GM23338 (cell line): Measurements from ENCODE around the gene PIPOX. TPM values are rescaled to one million over a fixed set of nuclear protein-coding genes. Genes with fewer than 3 reads are reported as not detected.

Source experiments
- ATAC-seq: fragments of 200-7000 bp; cut with Tn5 transposase; 3 replicates; pipeline ENCODE4 v1.9.1; 2020
- DNase-seq: peaks from one replicate; pipeline ENCODE4 v3.0.0-alpha.2; 2015; ENCODE audit warnings: low spot score
- H2AFZ ChIP-seq: fragments of 200-600 bp; sonication (generic); 2 replicates; pipeline ENCODE4 v1.8.0; 2016; ENCODE audit warnings: antibody characterized with exemption, mild to moderate bottlenecking, moderate library complexity
- H3F3A ChIP-seq: fragments of 200-600 bp; sonication (generic); replicated peaks from 2 replicates; pipeline ENCODE4 v1.8.0; 2017; ENCODE audit warnings: antibody characterized with exemption, mixed run types, low read depth
- H3K27ac ChIP-seq: fragments of 200-600 bp; sonication (generic); 2 replicates; pipeline ENCODE4 v1.6.1; 2016; ENCODE audit warnings: low read depth
- H3K27me3 ChIP-seq: fragments of 200-600 bp; sonication (generic); 2 replicates; pipeline ENCODE4 v1.8.0; 2016; ENCODE audit warnings: mild to moderate bottlenecking, mixed run types, moderate library complexity; ENCODE audit not compliant: insufficient read depth
- H3K36me3 ChIP-seq: fragments of 200-600 bp; sonication (generic); 2 replicates; pipeline ENCODE4 v1.8.0; 2016; ENCODE audit warnings: mild to moderate bottlenecking; ENCODE audit not compliant: insufficient read depth
- H3K4me1 ChIP-seq: fragments of 200-600 bp; sonication (generic); 2 replicates; pipeline ENCODE4 v1.8.0; 2016; ENCODE audit warnings: mild to moderate bottlenecking, moderate library complexity; ENCODE audit not compliant: insufficient read depth
- H3K4me2 ChIP-seq: fragments of 200-600 bp; sonication (generic); 2 replicates; pipeline ENCODE4 v1.7.1; 2017; ENCODE audit warnings: mixed run types
- H3K4me3 ChIP-seq: fragments of 200-600 bp; sonication (generic); 2 replicates; pipeline ENCODE4 v1.6.1; 2016; ENCODE audit warnings: mixed run types
- H3K79me2 ChIP-seq: fragments of 200-600 bp; sonication (generic); replicated peaks from 2 replicates; pipeline ENCODE4 v1.8.0; 2017; ENCODE audit warnings: mild to moderate bottlenecking; ENCODE audit not compliant: insufficient read depth
- H3K9me2 ChIP-seq: fragments of 200-600 bp; sonication (generic); 2 replicates; pipeline ENCODE4 v1.8.0; 2017; ENCODE audit not compliant: insufficient read depth
- H4K20me1 ChIP-seq: fragments of 200-600 bp; sonication (generic); replicated peaks from 2 replicates; pipeline ENCODE4 v1.8.0; 2017; ENCODE audit warnings: mild to moderate bottlenecking; ENCODE audit not compliant: insufficient read depth
- H3K27ac Mint-ChIP-seq: 2 replicates; pipeline ENCODE4 v1.8.0; 2020; ENCODE audit warnings: inconsistent platforms, mild to moderate bottlenecking, moderate library complexity, mixed read lengths
- H3K27me3 Mint-ChIP-seq: 3 replicates; pipeline ENCODE4 v1.8.0; 2022; ENCODE audit warnings: low read depth, mild to moderate bottlenecking, moderate library complexity, mixed read lengths, inconsistent platforms; ENCODE audit not compliant: insufficient read depth, poor library complexity
- H3K36me3 Mint-ChIP-seq: 3 replicates; pipeline ENCODE4 v1.8.0; 2021; ENCODE audit warnings: low read depth, mild to moderate bottlenecking, inconsistent platforms, moderate library complexity, mixed read lengths
- H3K4me1 Mint-ChIP-seq: 3 replicates; pipeline ENCODE4 v1.8.0; 2020; ENCODE audit warnings: mild to moderate bottlenecking, inconsistent platforms, mixed read lengths
- H3K4me3 Mint-ChIP-seq: 3 replicates; pipeline ENCODE4 v1.8.0; 2021; ENCODE audit warnings: moderate library complexity, mild to moderate bottlenecking, inconsistent platforms, mixed read lengths
- H3K9me3 Mint-ChIP-seq: 3 replicates; pipeline ENCODE4 v1.8.0; 2020; ENCODE audit warnings: moderate library complexity, mild to moderate bottlenecking, inconsistent platforms, mixed read lengths
- CREB1 ChIP-seq: fragments of 250-450 bp; sonication (Bioruptor Pico); IDR thresholded peaks from 2 replicates; pipeline ENCODE4 v1.5.0; 2020; ENCODE audit warnings: low read depth, mild to moderate bottlenecking, moderate library complexity
- CTCF ChIP-seq, 2 experiments: fragments of 200-600 bp in 1 of 2; sonication (generic) in 1 of 2; conservative IDR thresholded peaks; 2 replicates each; pipeline versions ENCODE4 v1.5.1 to v1.6.1; 2016 to 2017; ENCODE audit warnings: antibody characterized with exemption in 2 of 2, low read depth in 2 of 2, mild to moderate bottlenecking in 2 of 2, moderate library complexity in 1 of 2
- ETS1 ChIP-seq: IDR thresholded peaks from 2 replicates; pipeline ENCODE4 v1.6.1; 2016; ENCODE audit warnings: antibody characterized with exemption
- EZH2 ChIP-seq: fragments of 200-600 bp; sonication (generic); IDR thresholded peaks from one replicate; pipeline ENCODE4 v1.8.0; 2017; ENCODE audit warnings: antibody characterized with exemption, mild to moderate bottlenecking, low read depth; ENCODE audit not compliant: unreplicated experiment
- EZH2phosphoT487 ChIP-seq: fragments of 200-600 bp; sonication (generic); IDR thresholded peaks from one replicate; pipeline ENCODE4 v1.8.1; 2018; ENCODE audit warnings: antibody characterized with exemption; ENCODE audit not compliant: unreplicated experiment
- JUNB ChIP-seq: IDR thresholded peaks from one replicate; pipeline ENCODE4 v1.6.1; 2016; ENCODE audit warnings: antibody characterized with exemption; ENCODE audit not compliant: unreplicated experiment
- NANOG ChIP-seq: IDR thresholded peaks from 2 replicates; pipeline ENCODE4 v1.6.1; 2016; ENCODE audit warnings: antibody characterized with exemption, borderline replicate concordance
- POLR2AphosphoS5 ChIP-seq: IDR thresholded peaks from 2 replicates; pipeline ENCODE4 v1.6.1; 2016; ENCODE audit warnings: antibody characterized with exemption, low read depth
- REST ChIP-seq: IDR thresholded peaks from one replicate; pipeline ENCODE4 v1.6.1; 2018; ENCODE audit warnings: antibody characterized with exemption; ENCODE audit not compliant: unreplicated experiment
- STAT1 ChIP-seq: IDR thresholded peaks from one replicate; pipeline ENCODE4 v1.6.1; 2016; ENCODE audit warnings: antibody characterized with exemption; ENCODE audit not compliant: unreplicated experiment
- ZNF114 ChIP-seq: fragments of 250-450 bp; sonication (Bioruptor Pico); IDR thresholded peaks from 2 replicates; pipeline ENCODE4 v1.5.0; 2020; ENCODE audit warnings: mild to moderate bottlenecking, moderate library complexity
- ZNF331 ChIP-seq: fragments of 250-450 bp; sonication (Bioruptor Pico); IDR thresholded peaks from 2 replicates; pipeline ENCODE4 v1.5.0; 2020; ENCODE audit warnings: low read depth, mild to moderate bottlenecking, moderate library complexity
- ZNF462 ChIP-seq: fragments of 250-450 bp; sonication (Bioruptor Pico); IDR thresholded peaks from 2 replicates; pipeline ENCODE4 v1.5.0; 2020; ENCODE audit warnings: mild to moderate bottlenecking, moderate library complexity
- polyA plus RNA-seq: library from polyadenylated mRNA; unstranded; fragments of >200 nt; fragmentation: Nextera tagmentation; extraction: Ambion mirVana; gene quantifications from 2 replicates; pipeline ENCODE4 v1.2.1, GENCODE V29; 2016
- total RNA-seq: library from RNA; depleted of rRNA; stranded (reverse); fragments of >200 nt; shearing (Covaris generic); gene quantifications from 2 replicates; pipeline ENCODE4 v1.2.3, GENCODE V29; 2014

PIPOX gene
- total and polyA plus RNA-seq, 2 experiments from 2014 or later = 22.6 to 34.6 TPM

GRCh38 chr17:29039764-29040598 lies 3.0 kb upstream of the PIPOX start:
- Histone ChIP-seq H3F3A (peaks cover 14% of the 10 kb centered on the region), H3K4me3 (no peak overlapping the region), H3K4me1 (peaks cover 67% of the 10 kb centered on the region), H3K27ac (peak overlapping the region; percentile 30; the same call in 1 of the 2 replicates), H3K36me3 (no peaks in the 10 kb centered on the region), H3K79me2 (0 out of 2 replicates have a peak, but pooled peaks cover 8% of the 10 kb centered on the region), H3K9me2 (peaks cover 13% of the 10 kb centered on the region; the same call in 1 of the 2 replicates), H2AFZ (no peak overlapping the region), H3K4me2 (no peak overlapping the region), H3K27me3 (no peaks in the 10 kb centered on the region), H4K20me1 (no peaks in the 10 kb centered on the region)
- H3K27ac Mint-ChIP-seq = 0 out of 2 replicates have a peak overlapping the region, but pooled peaks have one; percentile 35
- peaks cover 16% of the 10 kb centered on the region for H3K36me3 Mint-ChIP-seq
- ATAC-seq = no peak
- no peak for DNase-seq
- TF ChIP-seq NANOG = no peak
- TF ChIP-seq REST = no peak
- no peak for TF ChIP-seq JUNB
- no peak for TF ChIP-seq EZH2phosphoT487
- TF ChIP-seq EZH2 = no peak
- TF ChIP-seq ETS1 = no peak
- no peak for TF ChIP-seq ZNF331 (CRISPR knock-in tag)
- TF ChIP-seq ZNF462 (CRISPR knock-in tag) = no peak
- no peak for TF ChIP-seq CREB1
- TF ChIP-seq CTCF (conservative IDR thresholded peaks at IDR 0.05; ENCODE audit: low read depth in 2 of 2) = no peak
- TF ChIP-seq POLR2AphosphoS5 = no peak
- no peak for TF ChIP-seq STAT1
- no peak for TF ChIP-seq ZNF114
- H3K27me3 Mint-ChIP-seq = peaks cover 10% of the 10 kb centered on the region
- no peak overlapping the region for H3K4me3 Mint-ChIP-seq
- H3K4me1 Mint-ChIP-seq = peaks cover 38% of the 10 kb centered on the region
- peaks cover 6% of the 10 kb centered on the region for H3K9me3 Mint-ChIP-seq
